SK-N-SH (cell line): Measurements from ENCODE around the gene GALNT12. TPM values are rescaled to one million over a fixed set of nuclear protein-coding genes. Genes with fewer than 3 reads are reported as not detected.

Experiments
- CTCF ChIA-PET: fragments of 300-600, 350-600 bp; formaldehyde crosslinking; extraction: SDS; loops from one replicate; lab custom pipeline; 2021; lab: Yijun Ruan, JAX
- POLR2A ChIA-PET: fragments of 350-600 bp; sonication (Branson Sonifier 250); formaldehyde crosslinking; extraction: SDS; loops from one replicate; lab custom pipeline; 2020; ENCODE audit warnings: antibody characterized with exemption, inconsistent platforms; lab: Yijun Ruan, JAX
- DNase-seq: peaks from one replicate; pipeline ENCODE4 v3.0.0; 2012
- H2AFZ ChIP-seq: fragments of 200-600 bp; sonication (generic); 2 replicates; pipeline ENCODE4 v1.8.1; 2016; ENCODE audit warnings: antibody characterized with exemption, mild to moderate bottlenecking, low read depth
- H3F3A ChIP-seq: fragments of 200-600 bp; sonication (generic); replicated peaks from 2 replicates; pipeline ENCODE3; 2016; ENCODE audit warnings: antibody characterized with exemption, mild to moderate bottlenecking; ENCODE audit not compliant: insufficient read depth
- H3K27ac ChIP-seq, 2 experiments: fragments of 200-500 bp in 1 of 2; fragments of 200-600 bp in 1 of 2; sonication (Bioruptor generic) in 1 of 2; sonication (generic), shearing (Covaris generic) in 1 of 2; 2 replicates each; pipeline versions ENCODE4 v1.5.1 to v1.6.1; 2014 to 2016; ENCODE audit warnings: low read depth in 2 of 2, inconsistent platforms in 1 of 2, low read length in 1 of 2, mild to moderate bottlenecking in 1 of 2, mixed read lengths in 1 of 2
- H3K27me3 ChIP-seq: fragments of 200-600 bp; sonication (generic), shearing (Covaris generic); 2 replicates; pipeline ENCODE4 v1.6.1; 2016; ENCODE audit warnings: mixed run types; ENCODE audit not compliant: insufficient read depth
- H3K36me3 ChIP-seq, 2 experiments: fragments of 200-500 bp in 1 of 2; fragments of 200-600 bp in 1 of 2; sonication (Bioruptor generic) in 1 of 2; sonication (generic) in 1 of 2; replicated peaks in 1 of 2; 2 replicates each; pipeline versions ENCODE3 to v1.5.1; 2014 to 2016; ENCODE audit warnings: low read length in 1 of 2, mild to moderate bottlenecking in 1 of 2; ENCODE audit not compliant: insufficient read depth in 2 of 2, control insufficient read depth in 1 of 2
- H3K4me1 ChIP-seq, 2 experiments: fragments of 200-500 bp in 1 of 2; fragments of 200-600 bp in 1 of 2; sonication (Bioruptor generic) in 1 of 2; sonication (generic), shearing (Covaris generic) in 1 of 2; 2 replicates each; pipeline versions ENCODE4 v1.5.1 to v1.6.1; 2014 to 2016; ENCODE audit warnings: low read depth in 1 of 2, low read length in 1 of 2, mixed run types in 1 of 2; ENCODE audit not compliant: insufficient read depth in 2 of 2, control insufficient read depth in 1 of 2
- H3K4me2 ChIP-seq: fragments of 200-600 bp; sonication (generic), shearing (Covaris generic); 2 replicates; pipeline ENCODE4 v1.6.1; 2017; ENCODE audit warnings: mixed run types
- H3K4me3 ChIP-seq, 2 experiments: fragments of 200-500 bp in 1 of 2; fragments of 200-600 bp in 1 of 2; sonication (Bioruptor generic) in 1 of 2; sonication (generic), shearing (Covaris generic) in 1 of 2; 2 replicates each; pipeline versions ENCODE4 v1.5.1 to v1.8.1; 2014 to 2016; ENCODE audit warnings: low read depth in 2 of 2, inconsistent platforms in 1 of 2, low read length in 1 of 2, mild to moderate bottlenecking in 1 of 2, mixed read lengths in 1 of 2, moderate library complexity in 1 of 2
- H3K79me2 ChIP-seq: fragments of 200-600 bp; sonication (generic); 2 replicates; pipeline ENCODE4 v1.8.1; 2017; ENCODE audit warnings: mild to moderate bottlenecking; ENCODE audit not compliant: insufficient read depth
- H3K9ac ChIP-seq: fragments of 200-600 bp; sonication (generic); 2 replicates; pipeline ENCODE4 v1.6.1; 2017; ENCODE audit warnings: mixed run types
- H3K9me2 ChIP-seq: fragments of 200-600 bp; sonication (generic); 2 replicates; pipeline ENCODE4 v1.6.1; 2017; ENCODE audit warnings: mixed run types
- H3K9me3 ChIP-seq: fragments of 200-600 bp; sonication (generic); 2 replicates; pipeline ENCODE4 v1.6.1; 2017; ENCODE audit warnings: mixed run types, mild to moderate bottlenecking, moderate library complexity
- H4K20me1 ChIP-seq: fragments of 200-600 bp; sonication (generic); 2 replicates; pipeline ENCODE4 v1.6.1; 2017; ENCODE audit warnings: mild to moderate bottlenecking, mixed run types; ENCODE audit not compliant: insufficient read depth
- ELF1 ChIP-seq: IDR thresholded peaks from 2 replicates; pipeline ENCODE4 v1.4.0; 2012
- EP300 ChIP-seq, 2 experiments: IDR thresholded peaks; 2 replicates each; pipeline versions ENCODE4 v1.4.0 to v1.6.1; 2012; ENCODE audit warnings: borderline replicate concordance in 1 of 2, low read depth in 1 of 2, low read length in 1 of 2
- FOSL2 ChIP-seq: IDR thresholded peaks from 2 replicates; pipeline ENCODE4 v1.4.0; 2012; ENCODE audit warnings: low read depth, mild to moderate bottlenecking, moderate library complexity, borderline replicate concordance
- GATA2 ChIP-seq: sonication (generic); formaldehyde crosslinking; IDR thresholded peaks from 2 replicates; pipeline ENCODE4 v1.5.0; 2020; ENCODE audit warnings: mild to moderate bottlenecking, missing genetic modification reagents
- IRF3 ChIP-seq: fragments of 150-350 bp; IDR thresholded peaks from 2 replicates; pipeline ENCODE4 v1.6.1; 2016; ENCODE audit warnings: mild to moderate bottlenecking, low read depth, low read length
- JUND ChIP-seq: IDR thresholded peaks from 2 replicates; pipeline ENCODE4 v1.4.0; 2012
- MEF2A ChIP-seq: IDR thresholded peaks from 2 replicates; pipeline ENCODE4 v1.4.0; 2012; ENCODE audit warnings: low read depth, borderline replicate concordance
- NFIC ChIP-seq: IDR thresholded peaks from 2 replicates; pipeline ENCODE4 v1.4.0; 2012; ENCODE audit warnings: borderline replicate concordance
- NRF1 ChIP-seq: IDR thresholded peaks from 2 replicates; pipeline ENCODE4 v1.6.1; 2012; ENCODE audit warnings: low read depth, mild to moderate bottlenecking, low read length
- PBX3 ChIP-seq: IDR thresholded peaks from 2 replicates; pipeline ENCODE4; 2012
- POLR2AphosphoS5 ChIP-seq: IDR thresholded peaks from 2 replicates; pipeline ENCODE4 v1.6.1; 2012; ENCODE audit warnings: low read depth, low read length
- RAD21 ChIP-seq: IDR thresholded peaks from 2 replicates; pipeline ENCODE4 v1.6.1; 2012; ENCODE audit warnings: mild to moderate bottlenecking, low read length
- RCOR1 ChIP-seq: fragments of 150-350 bp; IDR thresholded peaks from 2 replicates; pipeline ENCODE4 v1.6.1; 2017; ENCODE audit warnings: antibody characterized with exemption, low read length
- SMC3 ChIP-seq: IDR thresholded peaks from 2 replicates; pipeline ENCODE4 v1.6.1; 2012; ENCODE audit warnings: low read depth, low read length, improper control_type of control experiment
- TAF1 ChIP-seq: IDR thresholded peaks from 2 replicates; pipeline ENCODE4 v1.6.1; 2012; ENCODE audit warnings: low read depth, mild to moderate bottlenecking, low read length, moderate library complexity, borderline replicate concordance
- TCF12 ChIP-seq: IDR thresholded peaks from 2 replicates; pipeline ENCODE4 v1.4.0; 2012
- TEAD4 ChIP-seq: IDR thresholded peaks from 2 replicates; pipeline ENCODE4 v1.4.0; 2012; ENCODE audit warnings: mild to moderate bottlenecking, borderline replicate concordance; ENCODE audit not compliant: insufficient read depth
- YY1 ChIP-seq: IDR thresholded peaks from 2 replicates; pipeline ENCODE4 v1.4.0; 2012; ENCODE audit warnings: low read depth, mild to moderate bottlenecking
- ZBTB33 ChIP-seq: IDR thresholded peaks from 2 replicates; pipeline ENCODE4 v1.4.0; 2012; ENCODE audit warnings: low read depth, borderline replicate concordance
- WGBS: methylation state at CpG from one replicate; pipeline ENCODE4 v1.1.6; 2017; ENCODE audit warnings: low lambda C conversion rate; 5-methylcytosine and 5-hydroxymethylcytosine counted together
- polyA plus RNA-seq, 3 experiments: library from polyadenylated mRNA; depleted of rRNA; stranded (reverse); fragments of >200 nt; gene quantifications; 2 replicates each; pipeline ENCODE4 v1.2.3, GENCODE V29; 2012
- TF ChIP-seq, protein P1 (sequence below): IDR thresholded peaks from 2 replicates; pipeline ENCODE4 v1.4.0; 2012; ENCODE audit warnings: low read depth
- TF ChIP-seq, protein P2 (sequence below): fragments of 150-350 bp; IDR thresholded peaks from 2 replicates; pipeline ENCODE4 v1.6.1; 2017; ENCODE audit warnings: antibody characterized with exemption, low read length, low read depth, borderline replicate concordance

The GALNT12 gene
- polyA plus RNA-seq, 1 of the 3 experiments (the other 2 are of a cell fraction) = 7.4 TPM

- TF ChIP-seq JUND (no peak), FOSL2 (no peak), NFIC (no peak), ELF1 (no peak)
- TF ChIP-seq, protein P1, sequence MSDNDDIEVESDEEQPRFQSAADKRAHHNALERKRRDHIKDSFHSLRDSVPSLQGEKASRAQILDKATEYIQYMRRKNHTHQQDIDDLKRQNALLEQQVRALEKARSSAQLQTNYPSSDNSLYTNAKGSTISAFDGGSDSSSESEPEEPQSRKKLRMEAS = no peak
- Histone ChIP-seq H3K9me3 (no peaks in the 10 kb centered on the region), H3F3A (no peaks in the 10 kb centered on the region), H3K36me3 (no peaks in the 10 kb centered on the region), H3K27me3 (no peaks in the 10 kb centered on the region), H4K20me1 (no peaks in the 10 kb centered on the region), H3K9me2 (no peaks in the 10 kb centered on the region), H3K79me2 (no peaks in the 10 kb centered on the region), H3K9ac (no peak overlapping the region), H3K4me3 (no peak overlapping the region), H3K4me1 (no peaks in the 10 kb centered on the region), H3K4me2 (no peak overlapping the region), H3K27ac (no peak overlapping the region), H2AFZ (no peak overlapping the region)
- DNase-seq = no peak
- CTCF ChIA-PET = interaction anchor here (0.7 to 1.5 kb wide), 2 partner anchors 16 to 25 kb away, joined by 3 to 4 read pairs; no protein-coding TSS in a partner anchor
- POLR2A ChIA-PET = no interaction called here
- 82% methylated on average over 6 of the region's 6 CpGs for WGBS
Measured at GRCh38 chr9:98822661-98823060, 15.2 kb downstream of the GALNT12 start.

- no peaks in the 10 kb centered on the region for H3K36me3 ChIP-seq
- no peak overlapping the region for H2AFZ ChIP-seq
- no peaks in the 10 kb centered on the region for H3K79me2 ChIP-seq
- TF ChIP-seq PBX3 (no peak), TAF1 (no peak), RCOR1 (no peak), POLR2AphosphoS5 (no peak), SMC3 (no peak), ZBTB33 (no peak), IRF3 (no peak), NRF1 (no peak), TCF12 (no peak), RAD21 (no peak), FOSL2 (no peak), EP300 (IDR thresholded peaks at IDR 0.05; ENCODE audit: borderline replicate concordance in 1 of 2, low read depth in 1 of 2, low read length in 1 of 2) (no peak), YY1 (no peak), JUND (no peak), MEF2A (no peak), TEAD4 (no peak), GATA2 (CRISPR knock-in tag) (no peak)
- TF ChIP-seq, protein P2, sequence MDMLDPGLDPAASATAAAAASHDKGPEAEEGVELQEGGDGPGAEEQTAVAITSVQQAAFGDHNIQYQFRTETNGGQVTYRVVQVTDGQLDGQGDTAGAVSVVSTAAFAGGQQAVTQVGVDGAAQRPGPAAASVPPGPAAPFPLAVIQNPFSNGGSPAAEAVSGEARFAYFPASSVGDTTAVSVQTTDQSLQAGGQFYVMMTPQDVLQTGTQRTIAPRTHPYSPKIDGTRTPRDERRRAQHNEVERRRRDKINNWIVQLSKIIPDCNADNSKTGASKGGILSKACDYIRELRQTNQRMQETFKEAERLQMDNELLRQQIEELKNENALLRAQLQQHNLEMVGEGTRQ = no peak
- TF ChIP-seq, protein P1 = no peak
- H3K9me3 ChIP-seq = no peaks in the 10 kb centered on the region
- ChIA-PET CTCF (interaction anchor here (0.7 to 1.2 kb wide), 3 partner anchors 13 to 32 kb away, joined by 3 to 5 read pairs (median 3); no protein-coding TSS in a partner anchor), POLR2A (no interaction called here)
- no peaks in the 10 kb centered on the region for H4K20me1 ChIP-seq
- H3K9me2 ChIP-seq = no peaks in the 10 kb centered on the region
- 89% methylated on average over 3 of the region's 3 CpGs for WGBS
- H3K4me3 ChIP-seq = no peak overlapping the region
- H3K4me2 ChIP-seq = no peak overlapping the region
- H3K27me3 ChIP-seq = no peaks in the 10 kb centered on the region
- H3K4me1 ChIP-seq = no peaks in the 10 kb centered on the region
- H3K27ac ChIP-seq = no peak overlapping the region
- DNase-seq = no peak
- no peak overlapping the region for H3K9ac ChIP-seq
- no peaks in the 10 kb centered on the region for H3F3A ChIP-seq
Measured at GRCh38 chr9:98823666-98824334, 16.3 kb downstream of the GALNT12 start.
